Astrocyte (in vitro differentiated cells and primary cell): ENCODE results near the gene GPR26. TPM values are rescaled to one million over a fixed set of nuclear protein-coding genes. Genes with fewer than 3 reads are reported as not detected.

Experiments
- DNase-seq: peaks from one replicate; pipeline ENCODE4 v3.0.0-alpha.2; 2010; ENCODE audit warnings: low read depth
- FAIRE-seq: peaks from 2 replicates; lab custom pipeline; 2011; peaks lifted over from hg19 to GRCh38; lab: Jason Lieb, UNC
- H2AFZ ChIP-seq: 2 replicates; pipeline ENCODE4 v1.6.0; 2012; ENCODE audit warnings: low read depth, low read length, inconsistent platforms
- H3K27ac ChIP-seq: 2 replicates; pipeline ENCODE4 v1.5.1; 2011; ENCODE audit warnings: low read depth, low read length, inconsistent platforms
- H3K27me3 ChIP-seq: 2 replicates; pipeline ENCODE4 v1.6.0; 2011; ENCODE audit warnings: low read length, inconsistent platforms; ENCODE audit not compliant: insufficient read depth
- H3K36me3 ChIP-seq: 2 replicates; pipeline ENCODE4 v1.5.1; 2011; ENCODE audit warnings: low read length, inconsistent platforms; ENCODE audit not compliant: insufficient read depth
- H3K4me1 ChIP-seq: 2 replicates; pipeline ENCODE4 v1.5.1; 2011; ENCODE audit warnings: low read length, inconsistent platforms; ENCODE audit not compliant: insufficient read depth
- H3K4me2 ChIP-seq: 2 replicates; pipeline ENCODE4 v1.6.0; 2012; ENCODE audit warnings: low read length, inconsistent platforms
- H3K4me3 ChIP-seq: 2 replicates; pipeline ENCODE4 v1.5.1; 2011; ENCODE audit warnings: low read depth, mild to moderate bottlenecking, low read length, inconsistent platforms; ENCODE audit not compliant: insufficient read depth
- H3K79me2 ChIP-seq: 2 replicates; pipeline ENCODE4 v1.6.0; 2012; ENCODE audit warnings: mild to moderate bottlenecking, low read length, inconsistent platforms; ENCODE audit not compliant: insufficient read depth
- H3K9ac ChIP-seq: 2 replicates; pipeline ENCODE4 v1.6.0; 2012; ENCODE audit warnings: mild to moderate bottlenecking, low read length, inconsistent platforms
- H3K9me3 ChIP-seq: 2 replicates; pipeline ENCODE4 v1.5.1; 2012; ENCODE audit warnings: low read depth, mild to moderate bottlenecking, low read length, inconsistent platforms; ENCODE audit not compliant: insufficient read depth
- H4K20me1 ChIP-seq: 2 replicates; pipeline ENCODE4 v1.6.0; 2012; ENCODE audit warnings: low read length, inconsistent platforms; ENCODE audit not compliant: insufficient read depth
- H3K27ac Mint-ChIP-seq: one replicate; pipeline ENCODE4 v1.8.0; 2021; ENCODE audit warnings: mild to moderate bottlenecking, mixed read lengths; ENCODE audit not compliant: unreplicated experiment
- H3K27me3 Mint-ChIP-seq: one replicate; pipeline ENCODE4 v1.8.0; 2021; ENCODE audit warnings: low read depth, mixed read lengths; ENCODE audit not compliant: unreplicated experiment
- H3K36me3 Mint-ChIP-seq: one replicate; pipeline ENCODE4 v1.8.0; 2021; ENCODE audit warnings: low read depth, mixed read lengths; ENCODE audit not compliant: unreplicated experiment
- H3K4me1 Mint-ChIP-seq: one replicate; pipeline ENCODE4 v1.8.0; 2021; ENCODE audit warnings: low read depth, mixed read lengths; ENCODE audit not compliant: unreplicated experiment
- H3K4me3 Mint-ChIP-seq: one replicate; pipeline ENCODE4 v1.8.0; 2021; ENCODE audit warnings: mild to moderate bottlenecking, moderate library complexity, mixed read lengths; ENCODE audit not compliant: unreplicated experiment
- H3K9me3 Mint-ChIP-seq: one replicate; pipeline ENCODE4 v1.8.0; 2021; ENCODE audit warnings: mild to moderate bottlenecking, mixed read lengths; ENCODE audit not compliant: unreplicated experiment
- CTCF ChIP-seq: IDR thresholded peaks from 2 replicates; pipeline ENCODE4 v1.5.1; 2011; ENCODE audit warnings: low read depth, mild to moderate bottlenecking, inconsistent platforms, low read length, moderate library complexity; ENCODE audit not compliant: insufficient read depth
- EZH2 ChIP-seq: IDR thresholded peaks from 2 replicates; pipeline ENCODE4 v1.6.1; 2012; ENCODE audit warnings: mild to moderate bottlenecking, low read length, inconsistent platforms; ENCODE audit not compliant: insufficient read depth
- total RNA-seq: library from RNA; stranded (reverse); gene quantifications from 2 replicates; pipeline ENCODE4 v1.2.1, GENCODE V29; 2021

GPR26 gene
- total RNA-seq, 1 donor from 2014 or later = 0.09 TPM

- H3K9me3 Mint-ChIP-seq = peaks cover 10% of the 10 kb centered on the region
- Histone ChIP-seq H3K9me3 (peaks cover 4% of the 10 kb centered on the region), H3K27me3 (no peaks in the 10 kb centered on the region), H3K4me3 (no peak overlapping the region), H4K20me1 (no peaks in the 10 kb centered on the region), H3K27ac (no peak overlapping the region), H3K9ac (no peak overlapping the region), H2AFZ (no peak overlapping the region), H3K4me1 (no peaks in the 10 kb centered on the region), H3K79me2 (no peaks in the 10 kb centered on the region), H3K4me2 (no peak overlapping the region), H3K36me3 (no peaks in the 10 kb centered on the region)
- H3K4me1 Mint-ChIP-seq = no peaks in the 10 kb centered on the region
- no peak overlapping the region for H3K27ac Mint-ChIP-seq
- no peak for FAIRE-seq
- no peak overlapping the region for H3K4me3 Mint-ChIP-seq
- TF ChIP-seq CTCF (no peak), EZH2 (no peak)
- H3K36me3 Mint-ChIP-seq = no peaks in the 10 kb centered on the region
- H3K27me3 Mint-ChIP-seq = peaks cover 45% of the 10 kb centered on the region
- no peak for DNase-seq
Observed at GRCh38 chr10:123721441-123722049, 55.4 kb downstream of the GPR26 start.

GRCh38 chr10:123722351-123722750, 56.2 kb downstream of the GPR26 start:
- Mint-ChIP-seq H3K27me3 (peaks cover 49% of the 10 kb centered on the region), H3K27ac (no peak overlapping the region), H3K4me1 (no peaks in the 10 kb centered on the region), H3K9me3 (peaks cover 10% of the 10 kb centered on the region), H3K4me3 (no peak overlapping the region), H3K36me3 (no peaks in the 10 kb centered on the region)
- Histone ChIP-seq H3K36me3 (no peaks in the 10 kb centered on the region), H4K20me1 (no peaks in the 10 kb centered on the region), H3K4me3 (no peak overlapping the region), H2AFZ (no peak overlapping the region), H3K9ac (no peak overlapping the region), H3K9me3 (peaks cover 2% of the 10 kb centered on the region), H3K79me2 (no peaks in the 10 kb centered on the region), H3K27ac (no peak overlapping the region), H3K4me2 (no peak overlapping the region), H3K27me3 (no peaks in the 10 kb centered on the region), H3K4me1 (no peaks in the 10 kb centered on the region)
- no peak for TF ChIP-seq EZH2
- no peak for TF ChIP-seq CTCF
- no peak for DNase-seq
- FAIRE-seq = no peak

- Mint-ChIP-seq H3K36me3 (peaks cover 1% of the 10 kb centered on the region), H3K27ac (no peak overlapping the region), H3K9me3 (peaks cover 4% of the 10 kb centered on the region), H3K4me1 (no peaks in the 10 kb centered on the region), H3K4me3 (no peak overlapping the region), H3K27me3 (peaks cover 61% of the 10 kb centered on the region)
- TF ChIP-seq EZH2 = no peak
- no peak for TF ChIP-seq CTCF
- no peak overlapping the region for H3K27ac ChIP-seq
- FAIRE-seq (no peak), DNase-seq (no peak)
- no peak overlapping the region for H2AFZ ChIP-seq
- H3K9ac ChIP-seq = no peak overlapping the region
- no peaks in the 10 kb centered on the region for H4K20me1 ChIP-seq
- H3K9me3 ChIP-seq = peaks cover 4% of the 10 kb centered on the region
- no peaks in the 10 kb centered on the region for H3K4me1 ChIP-seq
- no peaks in the 10 kb centered on the region for H3K27me3 ChIP-seq
- H3K36me3 ChIP-seq = no peaks in the 10 kb centered on the region
- no peak overlapping the region for H3K4me2 ChIP-seq
- no peak overlapping the region for H3K4me3 ChIP-seq
- no peaks in the 10 kb centered on the region for H3K79me2 ChIP-seq
Observed at GRCh38 chr10:123724747-123725146, 58.6 kb downstream of the GPR26 start.
